GM12878 (cell line): Measurements from ENCODE around the gene PBRM1. TPM values are rescaled to one million over a fixed set of nuclear protein-coding genes. Genes with fewer than 3 reads are reported as not detected.

Experiments
- ATAC-seq: fragments of 200-7000 bp; cut with Tn5 transposase; 3 replicates; pipeline ENCODE4 v1.9.1; 2020; ENCODE audit warnings: mild to moderate bottlenecking, moderate library complexity
- BruUV-seq: library from RNA; stranded (reverse); fragments of 400-500 nt; replicated peaks from 2 replicates; lab custom pipeline; 2021; lab: Mats Ljungman, UMichigan
- CTCF ChIA-PET: fragments of 300-600 bp; sonication (Branson Sonifier 250); formaldehyde crosslinking; extraction: SDS; loops from one replicate; lab custom pipeline; 2021; ENCODE audit warnings: inconsistent platforms; lab: Yijun Ruan, JAX
- POLR2A ChIA-PET: fragments of 350-600 bp; formaldehyde crosslinking; extraction: SDS; loops from one replicate; lab custom pipeline; 2021; ENCODE audit warnings: inconsistent platforms; lab: Charles Lee
- RAD21 ChIA-PET: fragments of 300-600 bp; sonication (Branson Sonifier 250); formaldehyde crosslinking; loops from one replicate; lab custom pipeline; 2023; ENCODE audit warnings: antibody characterized with exemption; ENCODE audit not compliant: unreplicated experiment; lab: Charles Lee
- SMC1A ChIA-PET: fragments of 300-600 bp; sonication (Branson Sonifier 250); formaldehyde crosslinking; loops from one replicate; lab custom pipeline; 2023; ENCODE audit not compliant: unreplicated experiment, uncharacterized antibody; lab: Charles Lee
- DNase-seq: peaks from one replicate; pipeline ENCODE4 v3.0.0-alpha.2; 2011; ENCODE audit warnings: low read depth, low spot score
- FAIRE-seq: peaks from 3 replicates; lab custom pipeline; 2011; peaks lifted over from hg19 to GRCh38; lab: Jason Lieb, UNC
- H2AFZ ChIP-seq: 2 replicates; pipeline ENCODE4 v1.6.0; 2011; ENCODE audit warnings: low read depth, low read length, control low read depth; ENCODE audit not compliant: control insufficient read depth
- H3K27ac ChIP-seq: 2 replicates; pipeline ENCODE4 v1.5.1; 2011; ENCODE audit warnings: control low read depth; ENCODE audit not compliant: control insufficient read depth, insufficient read depth
- H3K27me3 ChIP-seq, 2 experiments: replicated peaks in 1 of 2; 2 replicates each; pipeline versions ENCODE4 v1.6.0 to v1.6.1; 2011; ENCODE audit warnings: low read length in 1 of 2; ENCODE audit not compliant: control insufficient read depth in 2 of 2, insufficient read depth in 2 of 2
- H3K36me3 ChIP-seq, 2 experiments: 2 replicates each; pipeline ENCODE4 v1.5.1; 2011; ENCODE audit warnings: low read length in 1 of 2; ENCODE audit not compliant: control insufficient read depth in 2 of 2, insufficient read depth in 2 of 2
- H3K4me1 ChIP-seq: 2 replicates; pipeline ENCODE4 v1.6.1; 2011; ENCODE audit warnings: mild to moderate bottlenecking, low read length, moderate library complexity, mixed read lengths; ENCODE audit not compliant: control insufficient read depth, insufficient read depth
- H3K4me2 ChIP-seq: 2 replicates; pipeline ENCODE4 v1.6.0; 2011; ENCODE audit warnings: control low read depth; ENCODE audit not compliant: control insufficient read depth, insufficient read depth
- H3K4me3 ChIP-seq: fragments of 200-600 bp; sonication (generic); 2 replicates; pipeline ENCODE4 v1.5.1; 2016
- H3K79me2 ChIP-seq: 2 replicates; pipeline ENCODE4 v1.6.0; 2011; ENCODE audit warnings: low read length; ENCODE audit not compliant: control insufficient read depth, insufficient read depth
- H3K9ac ChIP-seq: 2 replicates; pipeline ENCODE4 v1.8.0; 2011; ENCODE audit warnings: low read length, control low read depth, mixed read lengths; ENCODE audit not compliant: control insufficient read depth, insufficient read depth
- H3K9me3 ChIP-seq: replicated peaks from 3 replicates; pipeline ENCODE4 v1.5.1; 2011; ENCODE audit warnings: mild to moderate bottlenecking, low read length; ENCODE audit not compliant: control insufficient read depth, insufficient read depth
- H4K20me1 ChIP-seq: 2 replicates; pipeline ENCODE4 v1.6.0; 2011; ENCODE audit not compliant: control insufficient read depth, insufficient read depth
- BACH1 ChIP-seq: fragments of 450-650 bp; IDR thresholded peaks from 2 replicates; pipeline ENCODE4 v1.6.1; 2017; ENCODE audit warnings: mild to moderate bottlenecking, borderline replicate concordance
- KLF5 ChIP-seq: fragments of 450-650 bp; IDR thresholded peaks from 2 replicates; pipeline ENCODE4 v1.6.1; 2014; ENCODE audit warnings: mild to moderate bottlenecking; ENCODE audit not compliant: partially characterized antibody
- POLR2A ChIP-seq: IDR thresholded peaks from 2 replicates; pipeline ENCODE4 v1.6.1; 2011; ENCODE audit warnings: low read depth, mild to moderate bottlenecking, low read length
- SIN3A ChIP-seq: IDR thresholded peaks from 2 replicates; pipeline ENCODE4 v1.6.1; 2012; ENCODE audit warnings: low read depth, low read length, improper control_type of control experiment
- WGBS: methylation state at CpG from one replicate; pipeline ENCODE4 v1.1.6; 2016; ENCODE audit warnings: low lambda C conversion rate; ENCODE audit not compliant: insufficient replicate concordance, insufficient coverage; ENCODE audit errors: missing lambda C conversion rate; 5-methylcytosine and 5-hydroxymethylcytosine counted together
- in situ Hi-C: fragments of 300-500 bp; cut with MboI; formaldehyde crosslinking; loops from 9 replicates; pipeline ENCODE4 v1.14.3; 2018; ENCODE audit warnings: mixed read lengths
- intact Hi-C: fragments of 100-400 bp; cut with micrococcal nuclease; formaldehyde crosslinking; loops from one replicate; pipeline ENCODE4 v1.14.2; 2022; ENCODE audit not compliant: unreplicated experiment
- polyA plus RNA-seq, 11 experiments: library from polyadenylated mRNA; depleted of rRNA in 4 of 11; unstranded in 6 of 11; stranded (reverse) in 5 of 11; fragments of >200 nt; fragmentation: Nextera tagmentation in 4 of 11; fragmentation: Illumina TruSeq in 1 of 11; extraction: Ambion mirVana in 4 of 11; extraction: Trizol in 1 of 11; gene quantifications; 1 replicate in 1 of 11; 2 replicates in 10 of 11; pipeline versions ENCODE4 v1.2.1 to v1.2.3, GENCODE V29; 2011 to 2016; ENCODE audit warnings: inconsistent platforms in 2 of 11, missing spikeins in 2 of 11, low read depth in 1 of 11
- total RNA-seq, 4 experiments: library from RNA; depleted of rRNA in 3 of 4; stranded (reverse); fragments of >200 nt in 3 of 4; fragmentation: Illumina TruSeq in 1 of 4; extraction: Trizol in 1 of 4; gene quantifications; 2 replicates each; pipeline versions ENCODE4 v1.2.1 to v1.2.3, GENCODE V29; 2013 to 2021
- TF ChIP-seq, protein P1 (sequence below): IDR thresholded peaks from 2 replicates; pipeline ENCODE4 v1.6.1; 2011; ENCODE audit warnings: low read depth, mild to moderate bottlenecking, low read length, moderate library complexity, borderline replicate concordance; ENCODE audit errors: extremely low read depth

The PBRM1 gene
- total and polyA plus RNA-seq, 10 of the 15 experiments (the other 5 are each of a cell fraction or from before 2014, with no cell fraction given) = 8.9 to 88.9 (median 39.3) TPM

DNA sequence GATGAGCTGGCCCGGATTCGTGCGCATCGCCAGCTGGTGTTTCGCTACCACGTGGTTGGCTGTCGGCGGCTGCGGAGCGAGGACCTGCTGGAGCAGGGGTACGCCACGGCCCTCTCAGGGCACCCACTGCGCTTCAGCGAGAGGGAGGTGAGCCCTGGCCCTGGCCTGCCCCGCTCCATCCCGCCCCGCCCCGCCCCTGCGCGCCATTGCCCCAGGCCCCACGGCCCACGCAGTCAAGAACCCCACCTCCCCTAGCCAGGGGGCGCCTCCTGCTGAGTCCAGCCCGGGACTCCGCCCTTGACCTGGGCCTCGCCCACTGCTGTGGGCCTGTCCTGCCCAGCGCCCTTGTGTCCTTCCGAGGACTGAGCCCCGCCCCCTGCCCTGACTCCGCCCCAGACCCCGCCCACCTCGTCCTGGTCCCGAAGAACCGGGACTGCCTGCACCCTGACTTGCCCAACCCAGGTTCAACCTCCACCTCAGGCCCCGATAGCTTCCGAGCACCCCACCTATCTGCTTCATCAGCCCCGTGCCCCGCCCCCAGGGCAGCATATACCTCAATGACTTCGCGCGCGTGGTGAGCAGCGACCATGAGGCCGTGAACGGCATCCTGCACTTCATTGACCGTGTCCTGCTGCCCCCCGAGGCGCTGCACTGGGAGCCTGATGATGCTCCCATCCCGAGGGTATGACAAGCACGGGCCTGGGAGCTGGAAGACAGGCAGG lies 166.8 kb downstream of the PBRM1 start:
- no TSS peak for BruUV-seq
- RAD21 ChIA-PET = interaction anchor here (0.6 kb wide), 1 partner anchor 65 kb away, joined by 3 read pairs; no protein-coding TSS in a partner anchor

DNA sequence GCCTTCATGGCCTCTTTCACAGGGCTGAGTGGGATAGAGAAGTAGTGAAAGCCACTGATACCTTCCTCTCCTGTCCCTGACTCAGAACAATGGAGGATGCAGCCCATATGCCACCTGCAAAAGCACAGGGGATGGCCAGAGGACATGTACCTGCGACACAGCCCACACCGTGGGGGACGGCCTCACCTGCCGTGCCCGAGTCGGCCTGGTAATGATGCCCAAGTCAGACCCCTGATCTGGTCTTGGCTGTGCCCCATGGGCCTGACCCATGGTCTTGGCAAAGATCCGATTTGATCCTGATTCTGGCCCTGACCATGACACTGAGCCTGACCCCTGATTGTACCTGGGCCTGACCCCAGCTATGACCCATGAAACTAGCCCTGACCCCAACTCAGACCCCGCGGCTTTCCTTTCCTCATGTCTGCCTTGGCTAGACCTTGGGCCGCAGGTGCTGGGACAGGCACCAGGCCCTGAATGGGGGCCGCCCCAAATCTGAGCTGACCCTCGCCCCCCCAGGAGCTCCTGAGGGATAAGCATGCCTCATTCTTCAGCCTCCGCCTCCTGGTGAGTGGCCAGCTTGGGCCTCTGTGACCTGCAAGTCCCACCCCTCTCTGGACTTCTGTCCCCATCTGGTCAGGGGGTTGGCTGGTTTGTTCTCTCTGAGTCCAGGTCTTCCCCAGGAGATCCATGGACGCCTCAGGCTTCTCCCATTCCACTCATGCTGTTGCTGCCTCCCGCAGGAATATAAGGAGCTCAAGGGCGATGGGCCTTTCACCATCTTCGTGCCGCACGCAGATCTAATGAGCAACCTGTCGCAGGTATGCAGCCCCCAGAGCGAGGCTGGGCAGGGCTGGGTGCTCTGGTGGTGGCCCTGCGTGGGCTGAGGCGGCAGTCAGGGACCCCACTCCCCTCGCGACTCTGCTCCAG lies 167.7 kb downstream of the PBRM1 start:
- TF ChIP-seq SIN3A = no peak
- TF ChIP-seq, protein P1, sequence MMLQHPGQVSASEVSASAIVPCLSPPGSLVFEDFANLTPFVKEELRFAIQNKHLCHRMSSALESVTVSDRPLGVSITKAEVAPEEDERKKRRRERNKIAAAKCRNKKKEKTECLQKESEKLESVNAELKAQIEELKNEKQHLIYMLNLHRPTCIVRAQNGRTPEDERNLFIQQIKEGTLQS = no peak
- H3K36me3 ChIP-seq = no peaks in the 10 kb centered on the region
- CTCF ChIA-PET = interaction anchor here (0.6 to 0.8 kb wide), 2 partner anchors 27 to 66 kb away, joined by 3 to 5 read pairs; no protein-coding TSS in a partner anchor
- DNase-seq = no peak
- POLR2A ChIA-PET = interaction anchor here (0.5 kb wide), 1 partner anchor 173 kb away, joined by 3 read pairs; no protein-coding TSS in a partner anchor
- no peak for FAIRE-seq
- H4K20me1 ChIP-seq = no peaks in the 10 kb centered on the region
- intact Hi-C loops = no loop called here
- H3K4me3 ChIP-seq = no peak overlapping the region
- no peak for ATAC-seq
- in situ Hi-C loops = no loop called here
- H3K79me2 ChIP-seq = no peaks in the 10 kb centered on the region
- H3K9me3 ChIP-seq = no peaks in the 10 kb centered on the region
- no peak overlapping the region for H3K4me2 ChIP-seq
- no peaks in the 10 kb centered on the region; a peak in 2 of 4 replicates for H3K27me3 ChIP-seq
- H2AFZ ChIP-seq = no peak overlapping the region
- no TSS peak for BruUV-seq
- no peak overlapping the region for H3K9ac ChIP-seq
- RAD21 ChIA-PET = interaction anchor here (0.6 kb wide), 1 partner anchor 64 kb away, joined by 3 read pairs; no protein-coding TSS in a partner anchor
- 63% methylated on average over 25 of the region's 25 CpGs for WGBS
- H3K4me1 ChIP-seq = no peaks in the 10 kb centered on the region
- SMC1A ChIA-PET = no interaction called here
- no peak overlapping the region for H3K27ac ChIP-seq

More for the DNA sequence above, 166.8 kb downstream of the PBRM1 start:
- ChIA-PET POLR2A (interaction anchor here (0.5 kb wide), 1 partner anchor 172 kb away, joined by 3 read pairs; no protein-coding TSS in a partner anchor), SMC1A (no interaction called here), CTCF (interaction anchor here (0.6 to 0.8 kb wide), 2 partner anchors 26 to 65 kb away, joined by 3 to 5 read pairs; no protein-coding TSS in a partner anchor)
- 73% methylated on average over 26 of the region's 50 CpGs for WGBS
- Histone ChIP-seq H3K4me3 (no peak overlapping the region), H3K27ac (no peak overlapping the region), H4K20me1 (no peaks in the 10 kb centered on the region), H3K4me1 (no peaks in the 10 kb centered on the region), H2AFZ (no peak overlapping the region), H3K79me2 (no peaks in the 10 kb centered on the region), H3K4me2 (no peak overlapping the region), H3K9ac (no peak overlapping the region), H3K9me3 (no peaks in the 10 kb centered on the region), H3K27me3 (no peaks in the 10 kb centered on the region; a peak in 1 of 4 replicates), H3K36me3 (no peaks in the 10 kb centered on the region; a peak in 1 of 4 replicates)
- no peak for DNase-seq
- in situ Hi-C loops = no loop called here
- no peak for ATAC-seq
- TF ChIP-seq BACH1 (no peak), KLF5 (no peak), POLR2A (no peak)
- no peak for FAIRE-seq
- intact Hi-C loops = no loop called here
